Calu3 (cell line): ENCODE results near the gene NCAPG2. TPM values are rescaled to one million over a fixed set of nuclear protein-coding genes. Genes with fewer than 3 reads are reported as not detected.

Experiments
- BruUV-seq: library from RNA; stranded (reverse); fragments of 400-500 nt; replicated peaks from 2 replicates; lab custom pipeline; 2021; lab: Mats Ljungman, UMichigan
- CTCF ChIA-PET: fragments of 300-600 bp; sonication (Branson Sonifier 250); formaldehyde crosslinking; loops from one replicate; lab custom pipeline; 2022; ENCODE audit warnings: antibody characterized with exemption; lab: Charles Lee
- DNase-seq: peaks from one replicate; pipeline ENCODE4 v3.0.0; 2022
- H3K27ac Mint-ChIP-seq: one replicate; pipeline ENCODE4 v1.8.0; 2022; ENCODE audit warnings: mixed read lengths; ENCODE audit not compliant: unreplicated experiment
- H3K27me3 Mint-ChIP-seq: one replicate; pipeline ENCODE4 v1.8.0; 2022; ENCODE audit warnings: mixed read lengths; ENCODE audit not compliant: unreplicated experiment
- H3K36me3 Mint-ChIP-seq: one replicate; pipeline ENCODE4 v1.8.0; 2022; ENCODE audit warnings: mild to moderate bottlenecking, moderate library complexity, mixed read lengths; ENCODE audit not compliant: insufficient read depth, unreplicated experiment
- H3K4me1 Mint-ChIP-seq: one replicate; pipeline ENCODE4 v1.8.0; 2022; ENCODE audit warnings: mild to moderate bottlenecking, low read depth, mixed read lengths; ENCODE audit not compliant: unreplicated experiment
- H3K4me3 Mint-ChIP-seq: one replicate; pipeline ENCODE4 v1.8.0; 2022; ENCODE audit warnings: mild to moderate bottlenecking, low read depth, moderate library complexity, mixed read lengths; ENCODE audit not compliant: unreplicated experiment
- H3K9me3 Mint-ChIP-seq: one replicate; pipeline ENCODE4 v1.8.0; 2022; ENCODE audit warnings: low read depth, mixed read lengths; ENCODE audit not compliant: unreplicated experiment
- intact Hi-C: fragments of 100-400 bp; cut with micrococcal nuclease; formaldehyde crosslinking; loops from one replicate; pipeline ENCODE4 v1.10.0; 2022; ENCODE audit not compliant: unreplicated experiment
- total RNA-seq: library from RNA; stranded (reverse); gene quantifications from 2 replicates; pipeline ENCODE4 v1.2.3, GENCODE V29; 2022
- TF ChIP-seq, protein P1 (sequence below): fragments of 200-600 bp; IDR thresholded peaks from one replicate; pipeline ENCODE4 v1.8.0; 2022; ENCODE audit warnings: antibody characterized with exemption; ENCODE audit not compliant: unreplicated experiment

The NCAPG2 gene
- total RNA-seq, 1 experiment from 2014 or later = 81.7 TPM

DNA sequence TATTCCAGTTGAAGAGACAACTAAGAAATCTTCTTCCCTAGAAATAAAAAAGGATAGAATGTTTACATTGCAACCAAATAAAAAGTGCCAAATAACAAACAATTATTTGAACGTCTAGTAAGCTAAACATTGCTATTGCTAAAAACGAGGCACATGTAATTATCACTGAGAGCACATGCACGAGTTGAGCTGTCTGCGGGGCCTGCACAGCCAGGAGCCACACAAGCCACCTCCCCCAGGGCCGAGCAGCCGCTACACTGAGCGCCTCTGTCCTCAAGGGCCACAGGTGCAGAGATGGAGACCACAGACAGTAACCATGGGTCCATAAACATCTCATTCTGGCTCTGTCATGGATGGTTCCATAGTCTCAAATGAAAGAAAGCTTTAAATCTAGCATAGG, 17.2 kb downstream of the NCAPG2 start:
- TF ChIP-seq, protein P1, sequence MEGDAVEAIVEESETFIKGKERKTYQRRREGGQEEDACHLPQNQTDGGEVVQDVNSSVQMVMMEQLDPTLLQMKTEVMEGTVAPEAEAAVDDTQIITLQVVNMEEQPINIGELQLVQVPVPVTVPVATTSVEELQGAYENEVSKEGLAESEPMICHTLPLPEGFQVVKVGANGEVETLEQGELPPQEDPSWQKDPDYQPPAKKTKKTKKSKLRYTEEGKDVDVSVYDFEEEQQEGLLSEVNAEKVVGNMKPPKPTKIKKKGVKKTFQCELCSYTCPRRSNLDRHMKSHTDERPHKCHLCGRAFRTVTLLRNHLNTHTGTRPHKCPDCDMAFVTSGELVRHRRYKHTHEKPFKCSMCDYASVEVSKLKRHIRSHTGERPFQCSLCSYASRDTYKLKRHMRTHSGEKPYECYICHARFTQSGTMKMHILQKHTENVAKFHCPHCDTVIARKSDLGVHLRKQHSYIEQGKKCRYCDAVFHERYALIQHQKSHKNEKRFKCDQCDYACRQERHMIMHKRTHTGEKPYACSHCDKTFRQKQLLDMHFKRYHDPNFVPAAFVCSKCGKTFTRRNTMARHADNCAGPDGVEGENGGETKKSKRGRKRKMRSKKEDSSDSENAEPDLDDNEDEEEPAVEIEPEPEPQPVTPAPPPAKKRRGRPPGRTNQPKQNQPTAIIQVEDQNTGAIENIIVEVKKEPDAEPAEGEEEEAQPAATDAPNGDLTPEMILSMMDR = no peak
- no TSS peak for BruUV-seq
- CTCF ChIA-PET = interaction anchor here (0.7 kb wide), 1 partner anchor 1513 kb away, joined by 3 read pairs; no protein-coding TSS in a partner anchor
- no peaks in the 10 kb centered on the region for H3K9me3 Mint-ChIP-seq
- intact Hi-C loops = no loop called here
- H3K36me3 Mint-ChIP-seq = peaks cover 12% of the 10 kb centered on the region
- H3K4me1 Mint-ChIP-seq = no peaks in the 10 kb centered on the region
- no peak for DNase-seq
- H3K4me3 Mint-ChIP-seq = no peak overlapping the region
- no peaks in the 10 kb centered on the region for H3K27me3 Mint-ChIP-seq
- H3K27ac Mint-ChIP-seq = no peak overlapping the region

DNA sequence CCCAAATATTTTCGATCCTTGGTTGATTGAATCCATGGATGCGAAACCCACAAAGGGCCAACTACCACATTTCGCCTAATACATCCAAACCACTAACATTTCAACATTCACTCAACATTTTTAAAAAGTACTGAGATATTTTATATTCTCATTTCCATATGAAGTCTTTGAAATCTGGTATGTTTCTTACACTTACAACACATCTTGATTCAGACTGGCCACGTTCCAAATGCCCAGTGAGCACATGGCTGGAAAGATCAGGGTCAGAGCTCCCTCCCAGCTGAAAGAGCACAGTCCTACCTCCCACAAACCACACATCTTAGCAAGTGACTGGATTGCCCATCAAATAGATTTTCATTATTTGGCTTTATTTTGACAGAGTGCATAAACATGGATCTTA, 18.9 kb downstream of the NCAPG2 start:
- intact Hi-C loops = no loop called here
- TF ChIP-seq, protein P1 = no peak
- no TSS peak for BruUV-seq
- Mint-ChIP-seq H3K27ac (no peak overlapping the region), H3K4me1 (no peaks in the 10 kb centered on the region), H3K9me3 (no peaks in the 10 kb centered on the region), H3K36me3 (peaks cover 12% of the 10 kb centered on the region), H3K27me3 (no peaks in the 10 kb centered on the region), H3K4me3 (no peak overlapping the region)
- no peak for DNase-seq
- CTCF ChIA-PET = no interaction called here

DNA sequence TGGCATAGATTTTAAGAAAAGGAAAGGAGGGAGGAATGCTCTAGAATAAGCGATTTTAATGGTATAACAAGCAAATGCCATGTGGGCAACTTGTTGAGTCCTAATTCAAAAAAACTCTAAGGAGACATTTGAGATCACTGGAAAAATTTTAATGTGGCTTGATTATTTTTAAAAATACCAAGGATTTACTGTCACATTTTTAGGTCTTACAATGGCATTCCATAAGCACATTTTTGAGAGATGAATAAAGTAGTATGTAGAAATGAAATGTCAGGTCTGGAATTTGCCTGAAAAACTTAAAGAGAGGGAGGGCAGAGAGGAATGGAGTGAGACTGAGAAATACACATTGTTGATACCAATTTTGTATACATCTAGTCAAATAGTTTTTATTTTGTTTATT, 20.3 kb downstream of the NCAPG2 start:
- TF ChIP-seq, protein P1 = no peak
- no peaks in the 10 kb centered on the region for H3K4me1 Mint-ChIP-seq
- H3K9me3 Mint-ChIP-seq = no peaks in the 10 kb centered on the region
- H3K4me3 Mint-ChIP-seq = no peak overlapping the region
- DNase-seq = no peak
- no peaks in the 10 kb centered on the region for H3K27me3 Mint-ChIP-seq
- no TSS peak for BruUV-seq
- CTCF ChIA-PET = no interaction called here
- peaks cover 12% of the 10 kb centered on the region for H3K36me3 Mint-ChIP-seq
- intact Hi-C loops = no loop called here
- no peak overlapping the region for H3K27ac Mint-ChIP-seq

DNA sequence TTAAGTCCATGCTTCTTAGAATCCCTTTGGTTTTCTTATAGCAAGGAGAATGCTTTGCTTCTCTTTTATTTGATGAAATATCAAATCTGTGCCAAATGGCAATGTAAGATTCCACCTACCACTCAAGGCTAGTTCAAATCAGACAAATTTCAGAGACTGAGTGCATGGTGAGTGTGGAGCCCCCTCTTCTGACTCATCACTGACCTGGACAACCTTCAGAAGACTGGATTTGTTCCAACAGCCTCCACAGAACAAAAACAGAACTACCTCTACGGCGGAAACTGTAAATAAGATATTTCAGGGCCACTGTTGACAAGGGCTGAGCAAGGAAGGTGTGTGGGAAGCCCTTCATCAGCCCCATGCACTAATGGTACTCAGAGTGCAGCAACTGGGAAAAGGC, 21.1 kb downstream of the NCAPG2 start:
- no peaks in the 10 kb centered on the region for H3K27me3 Mint-ChIP-seq
- peaks cover 8% of the 10 kb centered on the region for H3K36me3 Mint-ChIP-seq

More for the DNA sequence above, 21.1 kb downstream of the NCAPG2 start:
- BruUV-seq = no TSS peak
- CTCF ChIA-PET = no interaction called here
- DNase-seq = no peak
- intact Hi-C loops = no loop called here
- Mint-ChIP-seq H3K4me3 (no peak overlapping the region), H3K4me1 (no peaks in the 10 kb centered on the region), H3K27ac (no peak overlapping the region), H3K9me3 (no peaks in the 10 kb centered on the region)
- TF ChIP-seq, protein P1 = no peak
